HG03378 (cell line): ENCODE measurements around the gene CLEC11A.

Experiments used
- ATAC-seq: cut with Tn5 transposase; IDR thresholded peaks from one replicate; pipeline ENCODE4 v1.9.1; 2021; ENCODE audit warnings: mild to moderate bottlenecking, moderate library complexity; ENCODE audit not compliant: unreplicated experiment

CLEC11A gene

GRCh38 chr19:50703915-50704796 lies 19.0 kb upstream of the CLEC11A start:
- ATAC-seq, result no peak

DNA sequence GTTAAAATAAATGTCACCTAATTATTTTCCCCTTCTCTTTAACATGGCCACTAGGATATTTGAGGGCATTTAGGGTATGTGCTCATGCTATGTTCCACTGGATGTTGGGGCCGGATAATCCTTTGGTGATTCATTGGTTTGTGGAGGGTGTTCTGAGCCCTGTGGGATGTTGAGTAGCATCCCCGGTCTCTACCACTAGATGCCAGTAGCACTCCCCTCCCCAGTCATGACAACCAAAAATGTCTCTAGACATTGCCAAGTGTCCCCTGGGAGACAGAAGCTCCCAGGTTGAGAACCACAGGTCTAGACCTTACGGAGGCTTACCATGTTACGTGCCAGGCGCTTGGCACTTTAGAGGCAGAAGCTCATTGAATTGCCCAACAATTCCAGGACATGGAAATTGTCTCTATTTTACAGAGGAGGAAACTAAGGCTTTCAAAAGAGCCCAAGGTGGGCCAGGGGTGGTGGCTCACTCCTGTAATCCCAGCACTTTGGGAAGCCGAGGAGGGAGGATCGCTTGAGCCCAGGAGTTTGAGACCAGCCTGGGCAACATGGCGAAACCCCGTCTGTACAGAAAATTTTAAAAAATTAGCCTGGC lies 17.6 kb upstream of the CLEC11A start:
- no peak for ATAC-seq

DNA sequence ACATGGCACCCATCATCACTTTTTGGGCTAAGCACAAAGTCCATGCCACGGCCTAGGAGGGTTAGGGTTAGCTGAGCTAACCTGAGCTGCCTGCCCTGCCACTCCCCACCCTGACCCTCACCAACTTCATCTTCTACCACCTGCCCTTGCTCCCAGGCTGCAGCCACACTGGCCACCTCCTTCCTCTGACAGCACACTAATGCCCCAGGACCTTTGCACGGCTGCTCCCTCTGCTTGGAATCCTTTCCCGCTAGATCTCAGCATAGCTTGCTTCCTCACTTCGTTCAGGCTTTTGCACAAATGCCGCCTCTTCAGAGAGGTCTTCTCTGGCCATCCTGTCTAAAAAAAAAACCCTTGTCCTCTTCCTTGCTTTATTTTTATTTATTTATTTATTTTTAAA lies 16.8 kb upstream of the CLEC11A start:
- ATAC-seq, result no peak

GRCh38 chr19:50708179-50708879 lies 14.8 kb upstream of the CLEC11A start:
- ATAC-seq, result no peak

DNA sequence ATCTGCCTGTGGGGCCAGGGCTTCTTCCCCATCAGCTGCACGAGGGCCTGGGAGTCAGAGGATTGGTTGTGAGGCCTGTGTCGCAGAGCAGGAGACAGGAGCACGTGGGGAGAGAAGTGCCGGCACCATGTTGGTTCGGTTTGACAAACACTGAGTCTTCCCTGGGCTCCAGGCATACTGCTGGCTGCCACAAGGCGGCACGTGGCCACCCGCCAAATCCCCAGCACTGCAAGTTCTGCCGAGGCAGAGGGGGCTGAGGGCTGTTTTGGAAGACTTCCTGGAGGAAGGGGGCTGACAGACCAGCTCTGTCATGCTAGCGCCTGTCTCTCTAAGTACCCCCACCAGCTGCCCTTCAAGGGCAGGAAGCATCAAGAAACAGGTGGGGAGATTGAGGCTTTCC lies 13.1 kb upstream of the CLEC11A start:
- no peak for ATAC-seq

DNA sequence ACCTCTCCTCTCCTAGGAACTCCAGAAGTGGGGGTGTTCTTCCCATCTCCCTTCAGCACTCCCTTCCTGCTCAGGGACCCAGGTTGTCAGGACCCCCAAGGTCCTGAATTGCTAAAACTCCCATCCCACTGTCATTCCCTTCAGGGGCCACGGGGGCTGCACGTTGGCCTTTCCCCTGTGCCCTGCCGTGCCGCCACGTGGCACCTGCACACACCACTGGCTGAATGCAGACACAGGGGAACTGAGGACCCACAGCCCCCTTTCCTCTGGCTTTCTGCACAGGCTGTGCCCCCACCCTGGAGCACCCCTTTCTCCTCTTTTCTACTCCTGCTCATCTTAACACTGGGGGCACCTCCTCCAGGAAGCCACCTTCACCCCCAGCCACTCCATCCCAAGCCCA lies 12.6 kb upstream of the CLEC11A start:
- no peak for ATAC-seq

DNA sequence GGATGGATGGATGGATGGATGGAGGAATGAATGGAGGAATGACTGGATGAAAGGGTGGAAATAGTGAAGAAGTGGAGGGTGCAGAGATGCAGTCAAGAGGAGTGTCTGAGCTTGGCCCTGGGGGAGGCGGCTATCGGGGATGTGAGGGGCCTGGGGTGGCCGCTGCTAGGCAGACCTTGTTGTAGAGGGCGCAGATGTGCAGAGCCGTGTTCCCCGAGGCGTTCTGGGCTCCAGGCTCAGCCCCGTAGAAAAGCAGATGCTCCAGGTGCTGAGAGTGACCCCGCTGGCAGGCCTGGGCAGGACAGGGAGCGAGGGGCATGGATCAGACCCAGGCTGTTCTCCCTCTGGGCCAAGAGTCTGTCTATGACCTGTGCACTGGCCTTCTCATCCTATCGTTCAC lies 12.0 kb upstream of the CLEC11A start:
- ATAC-seq, result no peak

GRCh38 chr19:50711805-50712204 lies 11.4 kb upstream of the CLEC11A start:
- no peak for ATAC-seq

DNA sequence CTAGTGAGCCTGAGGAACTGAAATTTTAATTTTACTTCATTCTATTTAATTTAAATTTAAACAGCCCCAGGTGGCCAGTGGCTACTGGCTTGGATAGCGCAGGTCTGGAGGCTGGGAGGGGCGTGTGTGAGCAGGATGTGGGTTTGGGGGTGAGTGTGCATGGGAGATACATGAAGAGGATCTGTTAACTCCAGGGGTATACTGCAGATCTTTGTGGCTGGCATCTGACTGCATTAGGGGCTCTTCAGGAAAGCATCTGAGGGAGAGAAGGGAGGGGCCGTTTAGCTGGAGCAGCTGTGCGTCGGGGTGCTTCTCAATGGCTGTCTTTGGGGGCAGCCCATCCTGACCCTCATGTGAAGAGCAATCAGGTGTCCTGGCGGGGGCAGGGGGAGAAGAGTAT lies 10.3 kb upstream of the CLEC11A start:
- ATAC-seq, result no peak

- ATAC-seq, result no peak
Observed at GRCh38 chr19:50713556-50714236, 9.5 kb upstream of the CLEC11A start.

- no peak for ATAC-seq
Observed at GRCh38 chr19:50716178-50717025, 6.8 kb upstream of the CLEC11A start.

GRCh38 chr19:50717026-50717723 lies 6.0 kb upstream of the CLEC11A start:
- ATAC-seq, result no peak

- ATAC-seq, result no peak
Observed at GRCh38 chr19:50717891-50718254, 5.3 kb upstream of the CLEC11A start.

- ATAC-seq, result no peak
Observed at GRCh38 chr19:50718255-50719118, 4.7 kb upstream of the CLEC11A start.

GRCh38 chr19:50719119-50719435 lies 4.1 kb upstream of the CLEC11A start:
- no peak for ATAC-seq

DNA sequence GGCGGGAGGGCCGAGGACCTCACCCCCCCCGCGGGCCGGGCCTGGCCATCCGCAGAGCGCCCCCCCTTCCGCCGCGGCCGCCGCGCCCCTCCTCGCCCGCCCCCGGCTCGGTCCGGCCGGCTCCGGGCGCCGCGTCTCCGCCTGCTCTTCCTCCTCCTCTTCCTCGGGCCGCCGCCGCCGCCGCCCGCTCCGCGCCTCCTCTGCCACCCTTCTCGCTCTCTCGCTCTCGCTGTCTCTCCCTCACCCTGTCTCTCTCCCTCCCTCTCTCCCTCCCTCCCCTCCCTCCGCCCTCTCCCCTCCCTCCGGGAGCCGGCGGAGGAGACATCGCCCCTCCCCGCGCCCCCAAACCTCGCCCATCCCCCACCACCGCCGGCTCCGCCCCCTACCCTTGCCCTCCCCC lies 3.6 kb upstream of the CLEC11A start, which contains the start of gene SHANK1:
Gene SHANK1 (minus strand): TSS at position 237 of the 400 bp plus-strand sequence. CDS start 2,883 bp downstream, outside the sequence.
- ATAC-seq, result no peak

DNA sequence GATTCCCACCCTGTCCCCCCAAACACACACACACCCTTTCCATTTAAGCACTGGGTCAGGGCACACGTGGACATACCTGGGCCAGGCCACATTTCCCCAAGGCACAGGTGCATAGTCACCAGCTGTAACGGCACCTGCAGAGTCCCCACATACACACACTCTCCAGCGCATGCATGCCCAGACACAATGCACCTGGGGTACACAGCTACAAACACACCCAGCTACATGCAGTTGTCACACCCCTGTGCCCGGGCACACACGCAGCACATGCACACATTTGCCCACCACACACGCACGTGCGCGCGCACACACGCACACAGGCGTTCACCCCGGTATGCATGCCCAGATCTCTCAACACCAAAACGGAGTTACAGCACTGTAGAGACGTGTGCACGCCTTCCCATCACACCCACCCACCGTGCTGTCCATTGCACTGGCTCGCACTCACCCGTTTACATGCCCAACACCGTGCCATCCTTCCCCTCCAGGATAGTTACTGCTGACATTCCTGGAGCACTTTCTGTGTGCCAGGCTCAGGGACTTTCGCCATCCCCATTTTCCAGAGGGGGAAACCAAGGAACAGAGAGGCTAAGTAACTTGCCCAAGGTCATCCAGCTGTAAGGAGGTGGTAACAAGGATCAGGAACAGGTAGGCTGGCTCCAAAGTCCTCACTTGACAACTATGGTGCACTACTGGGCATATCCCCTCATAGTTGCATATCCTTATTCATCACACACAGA lies 2.8 kb upstream of the CLEC11A start:
- ATAC-seq, result no peak

- no peak for ATAC-seq
Observed at GRCh38 chr19:50720921-50721381, 2.2 kb upstream of the CLEC11A start.
